ENCODE data around the gene HPCA. TPM values are rescaled to one million over a fixed set of nuclear protein-coding genes. Genes with fewer than 3 reads are reported as not detected.

HPCA gene
- total and polyA plus RNA-seq, 2 of the 8 experiments (the other 6 are each of a cell fraction or from before 2014, with no cell fraction given): 0.70 to 1.4 TPM

- Histone ChIP-seq H3K4me3 (ENCODE audit: extremely low read depth in 1 of 4, insufficient read depth in 2 of 4, low read depth in 3 of 4, low read length in 4 of 4) (peak overlapping the region; percentile 48 to 87 (median 66)), H3K4me1 (replicated peaks in 1 of 4; ENCODE audit: control insufficient read depth in 3 of 4, insufficient read depth in 4 of 4, low read length in 3 of 4) (peaks cover 0 to 15% (median 7%) of the 10 kb centered on the region in 4 experiments; a peak in 5 of 7 replicates), H3K4me2 (ENCODE audit: insufficient read depth in 1 of 2, low read depth in 2 of 2, low read length in 2 of 2) (peak overlapping the region; percentile 67 to 82), H2BK15ac (ENCODE audit: low read length) (no peak overlapping the region), H4K91ac (replicated peaks; ENCODE audit: insufficient read length, low read length) (no peak overlapping the region), H3K79me2 (ENCODE audit: control insufficient read depth in 1 of 2, insufficient read depth in 2 of 2, low read length in 2 of 2) (no peaks in the 10 kb centered on the region), H2BK5ac (ENCODE audit: low read depth, low read length) (no peak overlapping the region), H4K8ac (ENCODE audit: extremely low read depth, insufficient read depth, low read length) (peak overlapping the region; percentile 51; the same call in 1 of the 2 replicates), H3K27me3 (replicated peaks in 1 of 4; ENCODE audit: control insufficient read depth in 3 of 4, extremely low read depth in 1 of 4, insufficient read depth in 3 of 4, low read length in 3 of 4) (peaks cover 2 to 33% (median 17%) of the 10 kb centered on the region in 4 experiments), H4K20me1 (replicated peaks in 1 of 2; ENCODE audit: control insufficient read depth in 1 of 2, insufficient read depth in 2 of 2, low read length in 2 of 2) (peaks cover 0 to 10% of the 10 kb centered on the region in 2 experiments), H3K23ac (ENCODE audit: insufficient read length) (no peak overlapping the region), H3K79me1 (ENCODE audit: low read depth, low read length) (no peaks in the 10 kb centered on the region), H3K18ac (ENCODE audit: extremely low read depth, low read length) (no peak overlapping the region; the same call in 1 of the 2 replicates), H3K27ac (ENCODE audit: low read depth, low read length) (no peak overlapping the region), H3K9ac (replicated peaks in 1 of 4; ENCODE audit: extremely low read depth in 1 of 4, low read depth in 3 of 4, low read length in 3 of 4) (peak overlapping the region in 1 of 4 experiments; percentile 36; a peak in 1 of 7 replicates), H2AFZ (ENCODE audit: low read length) (0 out of 2 replicates have a peak overlapping the region, but pooled peaks have one; percentile 64), H3K23me2 (ENCODE audit: low read depth, low read length) (peaks cover 2% of the 10 kb centered on the region; the same call in 1 of the 2 replicates), H3K14ac (ENCODE audit: insufficient read length) (no peak overlapping the region), H3K4ac (replicated peaks; ENCODE audit: insufficient read length, low read depth, low read length) (no peak overlapping the region), H2AK5ac (ENCODE audit: low read depth, low read length) (no peak overlapping the region), H2BK12ac (ENCODE audit: low read depth, low read length) (no peak overlapping the region), H4K5ac (ENCODE audit: insufficient read length, low read depth, low read length) (no peak overlapping the region), H3K36me3 (ENCODE audit: control insufficient read depth in 2 of 4, insufficient read depth in 4 of 4, low read length in 3 of 4) (no peaks in the 10 kb centered on the region), H3K9me3 (ENCODE audit: insufficient read depth in 2 of 2, low read depth in 1 of 2, low read length in 1 of 2) (peaks cover 0 to 6% of the 10 kb centered on the region in 2 experiments; a peak in 1 of 4 replicates), H3K56ac (replicated peaks; ENCODE audit: insufficient read length, low read depth, low read length) (no peak overlapping the region), H2BK20ac (ENCODE audit: low read length) (no peak overlapping the region), H2BK120ac (replicated peaks; ENCODE audit: low read depth, low read length) (no peak overlapping the region)
- DNase-seq (ENCODE audit: low read depth in 1 of 2, low spot score in 2 of 2) (peak; percentile 47 to 93), FAIRE-seq (peak; percentile 19)
- 37% methylated on average over 36 of the region's 49 CpGs; no CpG with 5 or more reads in 1 of the 2 experiments for WGBS, 2 experiments (ENCODE audit: extremely low coverage in 1 of 2, insufficient coverage in 1 of 2, insufficient read length in 1 of 2, insufficient replicate concordance in 2 of 2, low coverage in 1 of 2, low lambda C conversion rate in 2 of 2, missing lambda C conversion rate in 1 of 2)
- CTCF ChIA-PET (ENCODE audit: partially characterized antibody): interaction anchor here (0.6 to 16.6 kb wide), 37 partner anchors 7 to 838 kb away, joined by 3 to 382 read pairs (median 4); partner anchors contain the start of genes FNDC5, HPCA, RNF19B and S100PBP
- POLR2A ChIA-PET (ENCODE audit: partially characterized antibody): interaction anchor here (0.6 to 1.4 kb wide), 6 partner anchors 11 to 981 kb away, joined by 3 read pairs; partner anchors contain the start of genes S100PBP and YARS1
- TF ChIP-seq KDM4A (IDR thresholded peaks at IDR 0.05; ENCODE audit: low read depth, low read length, severe bottlenecking) (no peak), MAFK (IDR thresholded peaks at IDR 0.05; ENCODE audit: low read depth, low read length) (no peak), SP4 (IDR thresholded peaks at IDR 0.05; ENCODE audit: low read length) (peak; percentile 70; the same call in 1 of the 2 replicates), CTBP2 (IDR thresholded peaks at IDR 0.05; ENCODE audit: borderline replicate concordance, insufficient read depth, insufficient read length, low read length) (no peak), CBX8 (IDR thresholded peaks at IDR 0.05; ENCODE audit: borderline replicate concordance, low read depth, low read length) (no peak), CTCF (IDR thresholded peaks at IDR 0.05; ENCODE audit: control extremely low read depth in 1 of 3, insufficient read depth in 1 of 3, low read depth in 1 of 3, low read length in 3 of 3) (peak in 2 of 3 experiments; percentile 95 to 99; a peak in 3 of 4 replicates)
- TF ChIP-seq, protein P1, sequence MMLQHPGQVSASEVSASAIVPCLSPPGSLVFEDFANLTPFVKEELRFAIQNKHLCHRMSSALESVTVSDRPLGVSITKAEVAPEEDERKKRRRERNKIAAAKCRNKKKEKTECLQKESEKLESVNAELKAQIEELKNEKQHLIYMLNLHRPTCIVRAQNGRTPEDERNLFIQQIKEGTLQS (IDR thresholded peaks at IDR 0.05; ENCODE audit: insufficient read depth, low read depth, low read length): no peak
These were observed 6.3 kb downstream of the HPCA start for GRCh38 chr1:32892368-32893197.
